Gastrocnemius medialis (tissue), 4 donors: Measurements from ENCODE around the gene NPIPA5.
"Not testable (repeated sequence)": the region's sequence is repeated elsewhere in the genome, so short reads cannot be mapped to it uniquely, and the experiment has no call there.

Source experiments
- POLR2A ChIP-seq, 2 donors: fragments of 450-650 bp; IDR thresholded peaks; one replicate each; pipeline ENCODE4 v1.6.1; 2017; ENCODE audit warnings: antibody characterized with exemption in 2 of 2, mild to moderate bottlenecking in 2 of 2, moderate library complexity in 2 of 2
- TF ChIP-seq, protein P1 (sequence below), 5 experiments: fragments of 450-650 bp in 3 of 5; fragments of 200-600 bp in 2 of 5; sonication (generic) in 2 of 5; IDR thresholded peaks in 4 of 5; conservative IDR thresholded peaks in 1 of 5; 1 replicate in 4 of 5; 2 replicates in 1 of 5; pipeline ENCODE4 v1.5.1; 2016 to 2019; ENCODE audit warnings: antibody characterized with exemption in 5 of 5, mild to moderate bottlenecking in 3 of 5, moderate library complexity in 3 of 5

DNA sequence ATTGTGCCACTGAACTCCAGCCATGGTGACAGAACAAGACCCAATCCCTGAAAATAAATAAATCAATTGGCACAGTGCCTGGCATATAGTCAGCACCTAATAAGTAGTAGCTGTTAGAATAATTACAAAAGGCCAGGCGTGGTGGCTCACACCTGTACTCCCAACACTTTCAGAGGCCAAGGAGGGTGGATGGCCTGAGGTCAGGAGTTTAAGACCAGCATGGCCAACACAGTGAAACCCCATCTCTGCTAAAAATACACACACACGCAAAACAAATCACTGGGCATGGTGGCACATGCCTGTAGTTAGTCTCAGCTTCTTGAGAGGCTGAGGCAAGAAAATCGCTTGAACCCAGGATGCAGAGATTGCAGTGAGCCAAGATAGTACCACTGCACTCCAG lies 25.2 kb downstream of the NPIPA5 start:
- TF ChIP-seq, protein P1, sequence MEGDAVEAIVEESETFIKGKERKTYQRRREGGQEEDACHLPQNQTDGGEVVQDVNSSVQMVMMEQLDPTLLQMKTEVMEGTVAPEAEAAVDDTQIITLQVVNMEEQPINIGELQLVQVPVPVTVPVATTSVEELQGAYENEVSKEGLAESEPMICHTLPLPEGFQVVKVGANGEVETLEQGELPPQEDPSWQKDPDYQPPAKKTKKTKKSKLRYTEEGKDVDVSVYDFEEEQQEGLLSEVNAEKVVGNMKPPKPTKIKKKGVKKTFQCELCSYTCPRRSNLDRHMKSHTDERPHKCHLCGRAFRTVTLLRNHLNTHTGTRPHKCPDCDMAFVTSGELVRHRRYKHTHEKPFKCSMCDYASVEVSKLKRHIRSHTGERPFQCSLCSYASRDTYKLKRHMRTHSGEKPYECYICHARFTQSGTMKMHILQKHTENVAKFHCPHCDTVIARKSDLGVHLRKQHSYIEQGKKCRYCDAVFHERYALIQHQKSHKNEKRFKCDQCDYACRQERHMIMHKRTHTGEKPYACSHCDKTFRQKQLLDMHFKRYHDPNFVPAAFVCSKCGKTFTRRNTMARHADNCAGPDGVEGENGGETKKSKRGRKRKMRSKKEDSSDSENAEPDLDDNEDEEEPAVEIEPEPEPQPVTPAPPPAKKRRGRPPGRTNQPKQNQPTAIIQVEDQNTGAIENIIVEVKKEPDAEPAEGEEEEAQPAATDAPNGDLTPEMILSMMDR (IDR thresholded peaks at IDR 0.05 in 4 of 5, conservative IDR thresholded peaks at IDR 0.05 in 1 of 5): not testable (repeated sequence)
- not testable (repeated sequence) for TF ChIP-seq POLR2A (IDR thresholded peaks at IDR 0.05)
